OCI-LY7 (cell line): ENCODE results near the gene RHOXF1. TPM values are rescaled to one million over a fixed set of nuclear protein-coding genes. Genes with fewer than 3 reads are reported as not detected.

Experiments
- BruUV-seq: library from RNA; stranded (reverse); fragments of 400-500 nt; replicated peaks from 2 replicates; lab custom pipeline; 2021; lab: Mats Ljungman, UMichigan
- CTCF ChIA-PET: fragments of 300-600 bp; sonication (Branson Sonifier 250); formaldehyde crosslinking; loops from one replicate; lab custom pipeline; 2022; ENCODE audit warnings: antibody characterized with exemption; ENCODE audit not compliant: unreplicated experiment; lab: Charles Lee
- POLR2A ChIA-PET: fragments of 300-600 bp; sonication (Branson Sonifier 250); formaldehyde crosslinking; loops from one replicate; lab custom pipeline; 2022; ENCODE audit warnings: antibody characterized with exemption; lab: Charles Lee
- DNase-seq: peaks from one replicate; pipeline ENCODE4 v3.0.0-alpha.2; 2015; ENCODE audit warnings: low spot score
- H2AFZ ChIP-seq: fragments of 200-600 bp; sonication (generic), shearing (Covaris generic); 2 replicates; pipeline ENCODE4 v1.6.1; 2014; ENCODE audit warnings: mild to moderate bottlenecking, antibody characterized with exemption, low read length, moderate library complexity
- H3K27ac ChIP-seq: fragments of 200-600 bp; sonication (generic); 2 replicates; pipeline ENCODE4 v1.5.1; 2014; ENCODE audit warnings: mixed run types, low read depth, mild to moderate bottlenecking, moderate library complexity, low read length, inconsistent platforms; ENCODE audit not compliant: poor library complexity, severe bottlenecking
- H3K36me3 ChIP-seq: fragments of 200-600 bp; sonication (generic); 2 replicates; pipeline ENCODE4 v1.6.1; 2014; ENCODE audit warnings: mild to moderate bottlenecking, antibody characterized with exemption, low read length, moderate library complexity, mixed read lengths; ENCODE audit not compliant: insufficient read depth
- H3K4me1 ChIP-seq: fragments of 200-600 bp; sonication (generic); 2 replicates; pipeline ENCODE4 v1.5.1; 2014; ENCODE audit warnings: mild to moderate bottlenecking, low read length; ENCODE audit not compliant: insufficient read depth, poor library complexity, severe bottlenecking
- H3K4me2 ChIP-seq: fragments of 200-600 bp; sonication (generic); 2 replicates; pipeline ENCODE4 v1.6.1; 2014; ENCODE audit warnings: mild to moderate bottlenecking, low read length
- H3K4me3 ChIP-seq: fragments of 200-600 bp; sonication (generic); 2 replicates; pipeline ENCODE4 v1.5.1; 2014; ENCODE audit warnings: mild to moderate bottlenecking, low read depth, low read length; ENCODE audit not compliant: poor library complexity, severe bottlenecking
- H3K79me2 ChIP-seq: fragments of 200-600 bp; sonication (generic); 2 replicates; pipeline ENCODE4 v1.6.1; 2016; ENCODE audit warnings: low read depth, mild to moderate bottlenecking, low read length, moderate library complexity, mixed read lengths; ENCODE audit not compliant: insufficient read depth
- H3K9me2 ChIP-seq: fragments of 200-600 bp; sonication (generic); 2 replicates; pipeline ENCODE4 v1.6.1; 2016; ENCODE audit warnings: mild to moderate bottlenecking, low read length, mixed read lengths; ENCODE audit not compliant: insufficient read depth
- H3K9me3 ChIP-seq: fragments of 200-600 bp; sonication (generic); 2 replicates; pipeline ENCODE4 v1.6.1; 2014; ENCODE audit warnings: mild to moderate bottlenecking, mixed run types, low read length, mixed read lengths
- H4K20me1 ChIP-seq: fragments of 200-600 bp; sonication (generic); 2 replicates; pipeline ENCODE4 v1.6.1; 2014; ENCODE audit warnings: mild to moderate bottlenecking, antibody characterized with exemption, low read length, moderate library complexity, mixed read lengths; ENCODE audit not compliant: insufficient read depth
- CTCF ChIP-seq: fragments of 200-600 bp; sonication (generic); conservative IDR thresholded peaks from 2 replicates; pipeline ENCODE4 v1.5.1; 2014; ENCODE audit warnings: mild to moderate bottlenecking, antibody characterized with exemption, low read length, moderate library complexity, mixed read lengths
- EZH2phosphoT487 ChIP-seq: fragments of 200-600 bp; sonication (generic); IDR thresholded peaks from 2 replicates; pipeline ENCODE4 v1.6.1; 2018; ENCODE audit warnings: low read depth, borderline replicate concordance, mild to moderate bottlenecking, mixed run types, antibody characterized with exemption, low read length, moderate library complexity, mixed read lengths
- intact Hi-C: fragments of 100-400 bp; cut with micrococcal nuclease; formaldehyde crosslinking; loops from one replicate; pipeline ENCODE4 v1.10.0; 2022; ENCODE audit not compliant: unreplicated experiment
- total RNA-seq, 2 experiments: library from RNA; depleted of rRNA in 1 of 2; stranded (reverse); fragments of >200 nt in 1 of 2; shearing (Covaris generic) in 1 of 2; gene quantifications; 2 replicates each; pipeline ENCODE4 v1.2.3, GENCODE V29; 2014 to 2022

Gene RHOXF1
- total RNA-seq, 2 experiments from 2014 or later: 1.5 TPM; not detected in 1

- no peak overlapping the region for H3K27ac ChIP-seq
- no peaks in the 10 kb centered on the region for H3K79me2 ChIP-seq
- ChIA-PET POLR2A (interaction anchor here (0.7 kb wide), 1 partner anchor 18 kb away, joined by 3 read pairs; no protein-coding TSS in a partner anchor), CTCF (no interaction called here)
- no peaks in the 10 kb centered on the region for H3K9me2 ChIP-seq
- no peak for TF ChIP-seq EZH2phosphoT487
- TF ChIP-seq CTCF: no peak
- no peaks in the 10 kb centered on the region for H3K36me3 ChIP-seq
- no peak overlapping the region for H3K4me3 ChIP-seq
- no peaks in the 10 kb centered on the region for H4K20me1 ChIP-seq
- H3K9me3 ChIP-seq: no peaks in the 10 kb centered on the region
- DNase-seq: no peak
- intact Hi-C loops: no loop called here
- H3K4me1 ChIP-seq: no peaks in the 10 kb centered on the region
- H2AFZ ChIP-seq: no peak overlapping the region
- no peak overlapping the region for H3K4me2 ChIP-seq
- BruUV-seq: no TSS peak
Measured at GRCh38 chrX:120125444-120125843, 9.7 kb upstream of the RHOXF1 start.

- Histone ChIP-seq H3K27ac (no peak overlapping the region), H3K9me2 (no peaks in the 10 kb centered on the region), H2AFZ (no peak overlapping the region), H3K36me3 (no peaks in the 10 kb centered on the region), H3K9me3 (no peaks in the 10 kb centered on the region), H3K4me2 (no peak overlapping the region), H4K20me1 (no peaks in the 10 kb centered on the region), H3K79me2 (no peaks in the 10 kb centered on the region), H3K4me1 (no peaks in the 10 kb centered on the region), H3K4me3 (no peak overlapping the region)
- ChIA-PET POLR2A (no interaction called here), CTCF (no interaction called here)
- no peak for DNase-seq
- TF ChIP-seq EZH2phosphoT487 (no peak), CTCF (no peak)
- intact Hi-C loops: no loop called here
- no TSS peak for BruUV-seq
Measured at GRCh38 chrX:120120223-120120622, 4.5 kb upstream of the RHOXF1 start.

- intact Hi-C loops: no loop called here
- BruUV-seq: no TSS peak
- CTCF ChIA-PET: no interaction called here
- POLR2A ChIA-PET: no interaction called here
- Histone ChIP-seq H4K20me1 (no peaks in the 10 kb centered on the region), H3K79me2 (no peaks in the 10 kb centered on the region), H3K4me1 (no peaks in the 10 kb centered on the region), H3K4me2 (no peak overlapping the region), H3K27ac (no peak overlapping the region), H3K36me3 (no peaks in the 10 kb centered on the region), H3K4me3 (no peak overlapping the region), H3K9me2 (no peaks in the 10 kb centered on the region), H2AFZ (no peak overlapping the region), H3K9me3 (no peaks in the 10 kb centered on the region)
- TF ChIP-seq EZH2phosphoT487 (no peak), CTCF (no peak)
- no peak for DNase-seq
Measured at GRCh38 chrX:120111611-120112010, 4.1 kb downstream of the RHOXF1 start.
